Stomach (tissue), 9 donors: ENCODE results near the gene ZFR2. TPM values are rescaled to one million over a fixed set of nuclear protein-coding genes. Genes with fewer than 3 reads are reported as not detected.

Source experiments
- DNase-seq, 2 donors: peaks; one replicate each; pipeline versions ENCODE4 v3.0.0 to v3.0.0-alpha.2; 2013 to 2019
- H3K27ac ChIP-seq, 5 donors: fragments of 200-600 bp in 4 of 5; sonication (generic) in 4 of 5; one replicate each; pipeline ENCODE4 v1.5.1; 2013 to 2019; ENCODE audit warnings: mild to moderate bottlenecking in 1 of 5, moderate library complexity in 1 of 5
- H3K27me3 ChIP-seq, 3 donors: fragments of 200-600 bp; sonication (generic); one replicate each; pipeline ENCODE4 v1.5.1; 2017 to 2019; ENCODE audit warnings: mixed run types in 1 of 3
- H3K36me3 ChIP-seq, 4 donors: fragments of 200-600 bp; sonication (generic); 1 replicate in 3 of 4; 2 replicates in 1 of 4; pipeline ENCODE4 v1.5.1; 2016 to 2019
- H3K4me1 ChIP-seq, 4 donors: fragments of 200-600 bp; sonication (generic); one replicate each; pipeline ENCODE4 v1.5.1; 2016 to 2019
- H3K4me3 ChIP-seq, 4 donors: fragments of 200-600 bp; sonication (generic) in 3 of 4; one replicate each; pipeline ENCODE4 v1.5.1; 2016 to 2019; ENCODE audit warnings: mild to moderate bottlenecking in 1 of 4
- H3K9me3 ChIP-seq, 4 donors: fragments of 200-600 bp; sonication (generic); one replicate each; pipeline ENCODE4 v1.5.1; 2016 to 2019
- EP300 ChIP-seq: sonication (generic); formaldehyde crosslinking; IDR thresholded peaks from one replicate; pipeline ENCODE4 v1.6.1; 2017; ENCODE audit warnings: antibody characterized with exemption
- POLR2A ChIP-seq, 4 donors: fragments of 450-650 bp; IDR thresholded peaks; one replicate each; pipeline ENCODE4 v1.6.1; 2016; ENCODE audit warnings: antibody characterized with exemption in 4 of 4, control low read depth in 2 of 4, mild to moderate bottlenecking in 1 of 4, moderate library complexity in 1 of 4
- POLR2AphosphoS5 ChIP-seq, 3 donors: sonication (generic); formaldehyde crosslinking; IDR thresholded peaks; one replicate each; pipeline ENCODE4 v1.6.1; 2016; ENCODE audit warnings: antibody characterized with exemption in 3 of 3
- WGBS, 5 donors: extraction: QIAGEN DNeasy Blood & Tissue Kit in 3 of 5; methylation state at CpG; one replicate each; pipeline versions ENCODE4 v1.1.5 to v1.1.7; 2013 to 2018; 5-methylcytosine and 5-hydroxymethylcytosine counted together
- intact Hi-C: fragments of 100-400 bp; cut with DNase I; formaldehyde crosslinking; loops from one replicate; pipeline ENCODE4 v1.15.1; 2023; ENCODE audit warnings: low total_unique reads
- polyA plus RNA-seq, 3 donors: library from polyadenylated mRNA; stranded (reverse); fragments of 200-250 nt; gene quantifications; one replicate each; pipeline ENCODE4 v1.2.3, GENCODE V29; 2013
- total RNA-seq, 5 donors: library from RNA; depleted of rRNA; stranded (reverse); fragments of >200 nt; gene quantifications; one replicate each; pipeline versions ENCODE4 v1.1.0 to v1.2.3, GENCODE V29; 2014 to 2016
- TF ChIP-seq, protein P1 (sequence below), 7 experiments: fragments of 450-650 bp in 4 of 7; fragments of 200-600 bp in 3 of 7; sonication (generic) in 3 of 7; IDR thresholded peaks; one replicate each; pipeline ENCODE4 v1.5.1; 2016 to 2019; ENCODE audit warnings: antibody characterized with exemption in 7 of 7, control low read depth in 2 of 7, mild to moderate bottlenecking in 1 of 7
- donor health status: healthy with polysubstance abuse.
- donor health status: Bipolar disorder and iron deficiency.
- donor health status: healthy.

Gene ZFR2
- total and polyA plus RNA-seq, 8 donors, result 0.10 to 0.29 TPM; not detected in 6

DNA sequence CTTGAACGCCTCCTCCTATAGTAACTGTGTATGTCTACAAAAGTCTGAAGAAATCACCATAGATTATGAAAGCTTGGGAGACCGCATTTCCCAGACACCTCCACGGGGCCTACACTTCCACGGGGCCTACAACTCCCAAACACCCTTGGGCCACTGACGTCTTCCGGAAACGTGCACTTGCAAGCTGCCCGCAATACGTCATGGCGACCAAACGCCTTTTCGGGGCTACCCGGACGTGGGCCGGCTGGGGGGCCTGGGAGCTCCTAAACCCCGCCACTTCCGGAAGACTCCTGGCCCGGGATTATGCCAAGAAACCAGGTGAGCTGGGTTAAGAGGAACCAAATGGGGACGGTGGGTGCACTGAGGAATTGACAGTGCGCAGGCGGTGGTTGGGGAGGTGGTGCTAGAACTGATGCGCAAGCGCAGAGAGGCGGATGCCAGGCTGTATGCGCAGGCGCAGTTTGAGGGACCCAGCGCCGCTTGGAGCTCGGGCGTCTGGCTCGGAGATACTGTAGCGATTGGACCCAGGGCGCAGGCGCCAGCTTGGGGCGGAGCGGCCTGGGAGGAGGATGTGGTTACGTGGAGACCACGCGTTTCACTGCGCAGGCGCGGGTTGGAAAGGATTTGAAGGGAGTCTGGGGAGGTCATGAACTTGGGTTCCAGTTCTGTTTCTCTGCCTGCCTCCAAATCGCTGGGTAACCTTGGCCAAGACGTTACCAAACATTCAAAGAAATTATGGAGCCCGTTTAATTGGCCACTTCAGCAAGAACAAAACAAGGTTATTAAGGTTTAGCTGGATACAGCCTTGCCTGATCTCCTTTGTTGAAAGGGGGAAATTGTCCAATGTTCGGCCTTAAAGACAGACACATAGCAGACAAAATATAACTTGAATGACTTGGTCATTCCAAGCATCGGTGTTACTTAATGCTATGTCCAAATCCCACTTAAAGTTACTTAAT lies 106.1 kb downstream of the ZFR2 start, which contains the start of gene MRPL54:
Gene MRPL54 (plus strand): TSS at position 182 of the 959 bp plus-strand sequence. CDS start 19 bp downstream, at position 201.
- TF ChIP-seq EP300, result peak; percentile 25
- TF ChIP-seq, protein P1, sequence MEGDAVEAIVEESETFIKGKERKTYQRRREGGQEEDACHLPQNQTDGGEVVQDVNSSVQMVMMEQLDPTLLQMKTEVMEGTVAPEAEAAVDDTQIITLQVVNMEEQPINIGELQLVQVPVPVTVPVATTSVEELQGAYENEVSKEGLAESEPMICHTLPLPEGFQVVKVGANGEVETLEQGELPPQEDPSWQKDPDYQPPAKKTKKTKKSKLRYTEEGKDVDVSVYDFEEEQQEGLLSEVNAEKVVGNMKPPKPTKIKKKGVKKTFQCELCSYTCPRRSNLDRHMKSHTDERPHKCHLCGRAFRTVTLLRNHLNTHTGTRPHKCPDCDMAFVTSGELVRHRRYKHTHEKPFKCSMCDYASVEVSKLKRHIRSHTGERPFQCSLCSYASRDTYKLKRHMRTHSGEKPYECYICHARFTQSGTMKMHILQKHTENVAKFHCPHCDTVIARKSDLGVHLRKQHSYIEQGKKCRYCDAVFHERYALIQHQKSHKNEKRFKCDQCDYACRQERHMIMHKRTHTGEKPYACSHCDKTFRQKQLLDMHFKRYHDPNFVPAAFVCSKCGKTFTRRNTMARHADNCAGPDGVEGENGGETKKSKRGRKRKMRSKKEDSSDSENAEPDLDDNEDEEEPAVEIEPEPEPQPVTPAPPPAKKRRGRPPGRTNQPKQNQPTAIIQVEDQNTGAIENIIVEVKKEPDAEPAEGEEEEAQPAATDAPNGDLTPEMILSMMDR (IDR thresholded peaks at IDR 0.05), result peak in 1 of 7 experiments; percentile 17
- TF ChIP-seq POLR2AphosphoS5 (IDR thresholded peaks at IDR 0.05), result peak; percentile 57 to 88 (median 87)
- no peak for TF ChIP-seq POLR2A (IDR thresholded peaks at IDR 0.05)
- intact Hi-C loops, result no loop called here
- Histone ChIP-seq H3K4me1 (peaks cover 26 to 66% (median 50%) of the 10 kb centered on the region in 4 donors), H3K27ac (peak within 1 kb of the TSS; percentile 85 to 100 (median 98)), H3K36me3 (peaks cover 45 to 52% (median 51%) of the 10 kb centered on the region in 4 donors), H3K9me3 (no peaks in the 10 kb centered on the region), H3K4me3 (peak within 1 kb of the TSS; percentile 78 to 96 (median 80)), H3K27me3 (no peaks in the 10 kb centered on the region)
- WGBS, 5 donors, result 2 to 3% (median 3%) methylated on average over 42 to 47 of the region's 47 CpGs
- peak; percentile 100 for DNase-seq

DNA sequence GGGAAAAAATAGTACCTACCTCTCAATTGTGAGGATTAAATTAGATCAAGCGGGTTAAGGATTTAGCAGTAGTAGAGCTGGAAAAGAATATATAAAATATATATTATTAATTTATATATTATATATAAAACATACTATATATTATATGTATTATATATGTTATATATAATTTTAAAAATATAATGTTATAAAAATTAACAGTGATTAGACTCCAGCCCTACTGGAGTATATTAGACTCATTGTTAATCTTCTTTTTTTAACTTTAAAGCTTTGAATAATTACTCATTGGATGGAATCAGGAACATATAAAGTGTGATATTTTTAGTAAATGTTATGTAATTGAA lies 106.7 kb downstream of the ZFR2 start:
- peak overlapping the region in 1 of 4 donors; percentile 75 for H3K4me3 ChIP-seq
- no peak for DNase-seq
- intact Hi-C loops, result no loop called here
- no peak for TF ChIP-seq EP300
- TF ChIP-seq, protein P1 (IDR thresholded peaks at IDR 0.05), result no peak
- no peak for TF ChIP-seq POLR2A (IDR thresholded peaks at IDR 0.05)
- no peak for TF ChIP-seq POLR2AphosphoS5 (IDR thresholded peaks at IDR 0.05)
- WGBS, 5 donors, result 53 to 61% (median 58%) methylated on average over 1 of the region's 1 CpG
- H3K4me1 ChIP-seq, result peaks cover 26 to 66% (median 52%) of the 10 kb centered on the region in 4 donors
- no peaks in the 10 kb centered on the region for H3K27me3 ChIP-seq
- H3K9me3 ChIP-seq, result no peaks in the 10 kb centered on the region
- peaks cover 45 to 52% (median 51%) of the 10 kb centered on the region in 4 donors for H3K36me3 ChIP-seq
- peak overlapping the region; percentile 81 to 100 (median 98) for H3K27ac ChIP-seq

DNA sequence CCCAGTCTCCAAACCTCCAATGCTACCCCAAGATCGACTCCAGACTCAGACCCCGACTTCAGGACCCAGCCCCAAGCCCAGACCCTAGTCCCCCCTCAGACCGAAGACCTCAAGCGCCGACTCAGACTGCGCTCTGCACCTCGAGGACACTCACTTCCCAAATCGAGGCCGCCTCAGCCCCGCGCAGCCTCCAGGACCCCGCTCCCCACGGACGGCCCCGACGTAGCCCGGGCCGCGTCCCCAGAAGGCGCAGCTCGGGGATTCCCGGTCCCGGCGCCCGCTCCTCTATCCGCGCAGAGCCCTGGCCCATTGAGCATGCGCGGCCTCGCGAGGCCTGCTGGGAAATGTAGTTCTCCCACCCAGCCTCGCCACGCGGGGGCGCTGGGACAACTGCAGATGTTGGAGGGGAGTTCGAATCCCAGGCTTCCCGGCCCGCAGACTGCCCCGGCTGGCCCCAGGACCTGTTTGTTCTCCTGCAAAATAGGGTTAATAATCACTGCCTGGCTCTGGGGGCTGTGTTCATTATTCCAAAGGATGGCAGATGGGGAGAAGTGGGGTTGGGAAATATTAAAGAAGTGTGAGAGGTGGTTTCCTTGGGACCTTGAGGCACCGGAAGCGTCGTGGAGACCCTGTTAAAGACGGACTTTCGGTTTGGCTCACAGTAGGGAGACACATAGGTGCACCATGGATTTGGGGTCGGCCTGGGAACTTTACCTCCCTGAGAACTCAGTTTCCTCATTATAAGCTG lies 107.3 kb downstream of the ZFR2 start, which contains the start of gene APBA3:
Gene APBA3 (minus strand): TSS at position 311 of the 748 bp plus-strand sequence. CDS start 1,428 bp downstream, outside the sequence.
- Histone ChIP-seq H3K27me3 (no peaks in the 10 kb centered on the region), H3K4me1 (peaks cover 26 to 63% (median 52%) of the 10 kb centered on the region in 4 donors), H3K9me3 (no peaks in the 10 kb centered on the region), H3K27ac (peak within 1 kb of the TSS; percentile 85 to 100 (median 98)), H3K36me3 (peaks cover 43 to 50% (median 49%) of the 10 kb centered on the region in 4 donors), H3K4me3 (peak within 1 kb of the TSS; percentile 78 to 96 (median 80))
- peak; percentile 95 to 96 for DNase-seq
- TF ChIP-seq POLR2AphosphoS5 (IDR thresholded peaks at IDR 0.05) (peak; percentile 74 to 93 (median 86)), EP300 (no peak), POLR2A (IDR thresholded peaks at IDR 0.05) (peak in 1 of 4 donors; percentile 45)
- TF ChIP-seq, protein P1 (IDR thresholded peaks at IDR 0.05), result peak in 5 of 7 experiments; percentile 40 to 85 (median 75)
- WGBS, 5 donors, result 3 to 7% (median 4%) methylated on average over 15 to 45 of the region's 45 CpGs
- intact Hi-C loops, result no loop called here
